H1 (cell line): ENCODE measurements around the gene MMP28.

Experiments
- EP300 ChIP-seq, 2 experiments: IDR thresholded peaks; 1 replicate in 1 of 2; 2 replicates in 1 of 2; pipeline ENCODE4 v1.6.1; 2011 to 2012; ENCODE audit warnings: low read depth in 2 of 2, low read length in 2 of 2, mild to moderate bottlenecking in 2 of 2, borderline replicate concordance in 1 of 2, inconsistent platforms in 1 of 2, moderate library complexity in 1 of 2
- GTF2F1 ChIP-seq: IDR thresholded peaks from 2 replicates; pipeline ENCODE4 v1.6.1; 2012; ENCODE audit warnings: low read depth, low read length, improper control_type of control experiment, borderline replicate concordance

GRCh38 chr17:35775583-35775982, 19.9 kb downstream of the MMP28 start:
- TF ChIP-seq GTF2F1 (no peak), EP300 (IDR thresholded peaks at IDR 0.05; ENCODE audit: borderline replicate concordance in 1 of 2, low read depth in 2 of 2, low read length in 2 of 2) (no peak)
